Suprapubic skin (tissue), 4 donors: Measurements from ENCODE around the gene CABLES2. TPM values are rescaled to one million over a fixed set of nuclear protein-coding genes. Genes with fewer than 3 reads are reported as not detected.

Experiments
- DNase-seq, 2 donors: peaks; one replicate each; pipeline ENCODE4 v3.0.0-alpha.2; 2019; ENCODE audit warnings: low spot score in 2 of 2
- H3K27ac ChIP-seq: fragments of 200-600 bp; sonication (generic); one replicate; pipeline ENCODE4 v1.5.1; 2019
- H3K27me3 ChIP-seq: fragments of 200-600 bp; sonication (generic); one replicate; pipeline ENCODE4 v1.5.1; 2019
- H3K36me3 ChIP-seq: fragments of 200-600 bp; sonication (generic); one replicate; pipeline ENCODE4 v1.5.1; 2019
- H3K4me1 ChIP-seq: fragments of 200-600 bp; sonication (generic); one replicate; pipeline ENCODE4 v1.5.1; 2019
- H3K4me3 ChIP-seq: fragments of 200-600 bp; sonication (generic); one replicate; pipeline ENCODE4 v1.5.1; 2019; ENCODE audit warnings: mild to moderate bottlenecking
- H3K9me3 ChIP-seq: fragments of 200-600 bp; sonication (generic); one replicate; pipeline ENCODE4 v1.5.1; 2019
- EP300 ChIP-seq: sonication (generic); formaldehyde crosslinking; IDR thresholded peaks from one replicate; pipeline ENCODE4 v1.6.1; 2017; ENCODE audit warnings: antibody characterized with exemption
- POLR2A ChIP-seq, 2 donors: fragments of 450-650 bp; IDR thresholded peaks; one replicate each; pipeline ENCODE4 v1.6.1; 2017; ENCODE audit warnings: antibody characterized with exemption in 2 of 2, mild to moderate bottlenecking in 2 of 2, moderate library complexity in 2 of 2
- POLR2AphosphoS5 ChIP-seq, 3 donors: sonication (generic); formaldehyde crosslinking; IDR thresholded peaks; one replicate each; pipeline ENCODE4 v1.6.1; 2017; ENCODE audit warnings: antibody characterized with exemption in 3 of 3
- WGBS: methylation state at CpG from one replicate; pipeline ENCODE4 v1.1.5; 2018; 5-methylcytosine and 5-hydroxymethylcytosine counted together
- total RNA-seq, 4 donors: library from RNA; depleted of rRNA; stranded (reverse); fragments of >200 nt; gene quantifications; one replicate each; pipeline ENCODE4 v1.1.0, GENCODE V29; 2016
- TF ChIP-seq, protein P1 (sequence below), 2 donors: fragments of 200-600 bp in 1 of 2; fragments of 450-650 bp in 1 of 2; sonication (generic) in 1 of 2; IDR thresholded peaks; one replicate each; pipeline ENCODE4 v1.5.1; 2016 to 2019; ENCODE audit warnings: antibody characterized with exemption in 2 of 2, mild to moderate bottlenecking in 1 of 2, moderate library complexity in 1 of 2

CABLES2 gene
- total RNA-seq, 4 donors from 2014 or later: 3.8 to 7.2 (median 4.5) TPM

- Histone ChIP-seq H3K36me3 (peaks cover 40% of the 10 kb centered on the region), H3K27me3 (no peaks in the 10 kb centered on the region), H3K4me3 (no peak overlapping the region), H3K27ac (no peak overlapping the region), H3K4me1 (peaks cover 20% of the 10 kb centered on the region), H3K9me3 (no peaks in the 10 kb centered on the region)
- WGBS: 81% methylated on average over 28 of the region's 29 CpGs
- no peak for TF ChIP-seq POLR2AphosphoS5 (IDR thresholded peaks at IDR 0.05)
- no peak for TF ChIP-seq POLR2A (IDR thresholded peaks at IDR 0.05)
- TF ChIP-seq EP300: no peak
- TF ChIP-seq, protein P1, sequence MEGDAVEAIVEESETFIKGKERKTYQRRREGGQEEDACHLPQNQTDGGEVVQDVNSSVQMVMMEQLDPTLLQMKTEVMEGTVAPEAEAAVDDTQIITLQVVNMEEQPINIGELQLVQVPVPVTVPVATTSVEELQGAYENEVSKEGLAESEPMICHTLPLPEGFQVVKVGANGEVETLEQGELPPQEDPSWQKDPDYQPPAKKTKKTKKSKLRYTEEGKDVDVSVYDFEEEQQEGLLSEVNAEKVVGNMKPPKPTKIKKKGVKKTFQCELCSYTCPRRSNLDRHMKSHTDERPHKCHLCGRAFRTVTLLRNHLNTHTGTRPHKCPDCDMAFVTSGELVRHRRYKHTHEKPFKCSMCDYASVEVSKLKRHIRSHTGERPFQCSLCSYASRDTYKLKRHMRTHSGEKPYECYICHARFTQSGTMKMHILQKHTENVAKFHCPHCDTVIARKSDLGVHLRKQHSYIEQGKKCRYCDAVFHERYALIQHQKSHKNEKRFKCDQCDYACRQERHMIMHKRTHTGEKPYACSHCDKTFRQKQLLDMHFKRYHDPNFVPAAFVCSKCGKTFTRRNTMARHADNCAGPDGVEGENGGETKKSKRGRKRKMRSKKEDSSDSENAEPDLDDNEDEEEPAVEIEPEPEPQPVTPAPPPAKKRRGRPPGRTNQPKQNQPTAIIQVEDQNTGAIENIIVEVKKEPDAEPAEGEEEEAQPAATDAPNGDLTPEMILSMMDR (IDR thresholded peaks at IDR 0.05): no peak
- no peak for DNase-seq
These were observed 16.5 kb downstream of the CABLES2 start for GRCh38 chr20:62390317-62391164.

GRCh38 chr20:62389601-62390087, 17.4 kb downstream of the CABLES2 start:
- H3K4me1 ChIP-seq: peaks cover 26% of the 10 kb centered on the region
- no peak for DNase-seq
- no peak for TF ChIP-seq EP300
- TF ChIP-seq POLR2A (IDR thresholded peaks at IDR 0.05): no peak
- TF ChIP-seq POLR2AphosphoS5 (IDR thresholded peaks at IDR 0.05): no peak
- TF ChIP-seq, protein P1 (IDR thresholded peaks at IDR 0.05): no peak
- no peak overlapping the region for H3K4me3 ChIP-seq
- H3K36me3 ChIP-seq: peaks cover 39% of the 10 kb centered on the region
- no peaks in the 10 kb centered on the region for H3K9me3 ChIP-seq
- H3K27ac ChIP-seq: no peak overlapping the region
- WGBS: 80% methylated on average over 5 of the region's 5 CpGs
- H3K27me3 ChIP-seq: no peaks in the 10 kb centered on the region

GRCh38 chr20:62388839-62389600, 18.1 kb downstream of the CABLES2 start:
- no peaks in the 10 kb centered on the region for H3K27me3 ChIP-seq
- no peaks in the 10 kb centered on the region for H3K9me3 ChIP-seq
- no peak for TF ChIP-seq POLR2A (IDR thresholded peaks at IDR 0.05)
- TF ChIP-seq, protein P1 (IDR thresholded peaks at IDR 0.05): no peak
- TF ChIP-seq EP300: no peak
- TF ChIP-seq POLR2AphosphoS5 (IDR thresholded peaks at IDR 0.05): no peak
- WGBS: 74% methylated on average over 11 of the region's 11 CpGs
- H3K27ac ChIP-seq: no peak overlapping the region
- H3K4me3 ChIP-seq: no peak overlapping the region
- H3K4me1 ChIP-seq: peaks cover 26% of the 10 kb centered on the region
- H3K36me3 ChIP-seq: peaks cover 33% of the 10 kb centered on the region
- DNase-seq: no peak

GRCh38 chr20:62387933-62388635, 19.0 kb downstream of the CABLES2 start:
- Histone ChIP-seq H3K4me3 (peak overlapping the region; percentile 95), H3K9me3 (no peaks in the 10 kb centered on the region), H3K27ac (no peak overlapping the region), H3K36me3 (peaks cover 25% of the 10 kb centered on the region), H3K4me1 (peaks cover 26% of the 10 kb centered on the region), H3K27me3 (no peaks in the 10 kb centered on the region)
- no peak for TF ChIP-seq POLR2AphosphoS5 (IDR thresholded peaks at IDR 0.05)
- no peak for TF ChIP-seq EP300
- no peak for TF ChIP-seq POLR2A (IDR thresholded peaks at IDR 0.05)
- TF ChIP-seq, protein P1 (IDR thresholded peaks at IDR 0.05): no peak
- no peak for DNase-seq
- 71% methylated on average over 19 of the region's 20 CpGs for WGBS
